Measurements from ENCODE around the gene FIGLA.
"Not testable (repeated sequence)": the region's sequence is repeated elsewhere in the genome, so short reads cannot be mapped to it uniquely, and the experiment has no call there.

The FIGLA gene

GRCh38 chr2:70748002-70748784 is 42.2 kb downstream of the FIGLA start:
- Histone ChIP-seq H3K36me3 (ENCODE audit: control insufficient read depth, insufficient read depth, low read length) (no peaks in the 10 kb centered on the region), H3K4me3 (ENCODE audit: low read length) (no peak overlapping the region), H3K27me3 (ENCODE audit: control insufficient read depth, insufficient read depth, low read length) (peaks cover 10% of the 10 kb centered on the region), H3K9ac (ENCODE audit: low read length) (no peak overlapping the region), H3K9me3 (ENCODE audit: control insufficient read depth, low read length) (no peaks in the 10 kb centered on the region), H3K4me1 (ENCODE audit: control insufficient read depth, insufficient read depth, low read length) (no peaks in the 10 kb centered on the region)

DNA sequence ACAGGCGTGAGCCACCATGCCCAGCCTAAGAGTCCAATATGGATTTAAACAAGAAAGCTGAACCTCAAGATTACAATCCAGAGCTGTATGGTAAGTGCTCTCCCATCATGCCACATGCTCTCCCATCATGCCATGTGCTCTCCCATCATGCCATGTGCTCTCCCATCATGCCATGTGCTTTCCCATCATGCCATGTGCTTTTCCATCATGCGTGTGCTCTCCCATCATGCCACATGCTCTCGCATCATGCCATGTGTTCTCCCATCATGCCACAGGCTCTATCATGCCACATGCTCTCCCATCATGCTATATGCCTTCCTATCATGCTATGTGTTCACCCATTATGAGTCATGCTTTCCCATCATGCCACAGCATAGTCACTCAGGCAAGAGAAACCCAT is 43.2 kb downstream of the FIGLA start:
- peaks cover 10% of the 10 kb centered on the region for H3K27me3 ChIP-seq (ENCODE audit: control insufficient read depth, insufficient read depth, low read length)
- no peak overlapping the region for H3K9ac ChIP-seq (ENCODE audit: low read length)
- no peaks in the 10 kb centered on the region for H3K9me3 ChIP-seq (ENCODE audit: control insufficient read depth, low read length)
- no peaks in the 10 kb centered on the region for H3K36me3 ChIP-seq (ENCODE audit: control insufficient read depth, insufficient read depth, low read length)
- no peaks in the 10 kb centered on the region for H3K4me1 ChIP-seq (ENCODE audit: control insufficient read depth, insufficient read depth, low read length)
- H3K4me3 ChIP-seq (ENCODE audit: low read length), result no peak overlapping the region

DNA sequence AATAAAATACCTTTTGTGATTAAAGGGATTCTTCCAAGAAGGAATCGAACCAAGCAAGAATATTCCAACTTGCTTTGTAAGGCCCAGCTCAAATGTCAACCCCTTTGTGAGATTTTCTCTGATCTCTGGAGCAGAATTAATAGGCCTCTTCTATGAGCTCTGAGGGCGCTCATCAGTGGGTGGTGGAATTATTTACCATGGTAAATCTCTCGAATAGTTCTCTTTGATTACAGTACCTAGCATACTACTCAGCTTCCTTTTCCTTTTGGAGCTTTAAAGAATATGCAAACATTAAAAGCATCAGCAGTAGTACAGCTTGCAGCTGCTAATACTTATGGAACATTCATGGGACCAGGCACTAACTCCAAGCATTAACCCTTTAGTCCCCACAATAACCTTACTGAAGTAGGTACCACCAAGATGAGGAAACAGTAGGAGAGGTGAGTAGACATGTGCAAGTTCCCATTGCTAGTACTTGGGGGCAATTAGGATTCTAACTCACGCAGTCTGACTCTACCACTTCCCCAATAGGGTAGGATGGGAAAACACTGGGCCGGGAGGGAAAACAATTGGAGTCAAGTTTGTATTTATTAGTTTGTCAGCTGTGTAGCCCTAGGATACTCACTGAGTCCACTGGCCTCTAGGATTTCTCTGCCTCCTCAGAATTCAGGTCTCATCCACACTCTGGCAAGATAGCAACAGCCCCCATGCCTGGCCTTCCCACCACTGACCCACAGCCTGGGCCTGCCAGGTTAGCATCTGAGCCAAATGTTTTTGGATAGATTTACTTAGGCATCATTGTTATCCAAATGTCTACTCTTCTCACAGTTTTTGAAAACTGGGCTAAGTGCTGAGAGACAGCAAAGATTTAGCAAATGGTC is 44.1 kb downstream of the FIGLA start:
- H3K4me1 ChIP-seq (ENCODE audit: control insufficient read depth, insufficient read depth, low read length), result no peaks in the 10 kb centered on the region
- no peaks in the 10 kb centered on the region for H3K36me3 ChIP-seq (ENCODE audit: control insufficient read depth, insufficient read depth, low read length)

GRCh38 chr2:70745276-70745825 is 45.1 kb downstream of the FIGLA start:
- no peaks in the 10 kb centered on the region for H3K36me3 ChIP-seq (ENCODE audit: control insufficient read depth, insufficient read depth, low read length)
- H3K4me1 ChIP-seq (ENCODE audit: control insufficient read depth, insufficient read depth, low read length), result no peaks in the 10 kb centered on the region
- H3K27me3 ChIP-seq (ENCODE audit: control insufficient read depth, insufficient read depth, low read length), result peaks cover 10% of the 10 kb centered on the region
- H3K4me3 ChIP-seq (ENCODE audit: low read length), result no peak overlapping the region
- H3K9ac ChIP-seq (ENCODE audit: low read length), result no peak overlapping the region
- no peaks in the 10 kb centered on the region for H3K9me3 ChIP-seq (ENCODE audit: control insufficient read depth, low read length)

More for the DNA sequence above, 44.1 kb downstream of the FIGLA start:
- H3K9ac ChIP-seq (ENCODE audit: low read length), result no peak overlapping the region
- peaks cover 10% of the 10 kb centered on the region for H3K27me3 ChIP-seq (ENCODE audit: control insufficient read depth, insufficient read depth, low read length)
- no peaks in the 10 kb centered on the region for H3K9me3 ChIP-seq (ENCODE audit: control insufficient read depth, low read length)
- H3K4me3 ChIP-seq (ENCODE audit: low read length), result no peak overlapping the region

DNA sequence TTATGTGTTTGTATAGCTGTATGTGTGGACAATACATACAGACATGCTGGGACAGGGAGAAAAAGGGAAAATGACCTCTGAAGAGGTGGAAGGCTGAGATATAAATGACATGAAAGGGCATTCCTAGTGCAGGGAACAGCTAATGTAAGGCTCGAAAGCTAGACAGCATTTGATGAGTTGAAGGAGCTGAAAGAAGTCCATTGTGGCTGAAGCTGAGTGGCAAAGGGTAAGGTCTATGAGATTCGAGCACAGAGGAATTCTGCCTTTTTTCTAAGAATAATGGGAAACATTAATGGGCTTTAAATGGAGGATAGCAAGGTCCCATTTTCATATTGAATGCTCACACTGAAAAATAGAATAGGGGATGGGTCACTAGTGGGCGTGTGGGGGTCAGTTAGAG is 46.0 kb downstream of the FIGLA start:
- no peaks in the 10 kb centered on the region for H3K4me1 ChIP-seq (ENCODE audit: control insufficient read depth, insufficient read depth, low read length)
- H3K27me3 ChIP-seq (ENCODE audit: control insufficient read depth, insufficient read depth, low read length), result peaks cover 3% of the 10 kb centered on the region
- H3K9me3 ChIP-seq (ENCODE audit: control insufficient read depth, low read length), result no peaks in the 10 kb centered on the region
- no peaks in the 10 kb centered on the region for H3K36me3 ChIP-seq (ENCODE audit: control insufficient read depth, insufficient read depth, low read length)
- H3K4me3 ChIP-seq (ENCODE audit: low read length), result no peak overlapping the region
- no peak overlapping the region for H3K9ac ChIP-seq (ENCODE audit: low read length)

- H3K27me3 ChIP-seq (ENCODE audit: control insufficient read depth, insufficient read depth, low read length), result no peaks in the 10 kb centered on the region
- H3K4me1 ChIP-seq (ENCODE audit: control insufficient read depth, insufficient read depth, low read length), result no peaks in the 10 kb centered on the region
- H3K4me3 ChIP-seq (ENCODE audit: low read length), result no peak overlapping the region
- no peaks in the 10 kb centered on the region for H3K9me3 ChIP-seq (ENCODE audit: control insufficient read depth, low read length)
- no peaks in the 10 kb centered on the region for H3K36me3 ChIP-seq (ENCODE audit: control insufficient read depth, insufficient read depth, low read length)
- H3K9ac ChIP-seq (ENCODE audit: low read length), result no peak overlapping the region
These were observed 46.8 kb downstream of the FIGLA start for GRCh38 chr2:70743677-70744076.

GRCh38 chr2:70743068-70743467 is 47.4 kb downstream of the FIGLA start:
- Histone ChIP-seq H3K4me1 (ENCODE audit: control insufficient read depth, insufficient read depth, low read length) (no peaks in the 10 kb centered on the region), H3K9me3 (ENCODE audit: control insufficient read depth, low read length) (no peaks in the 10 kb centered on the region), H3K36me3 (ENCODE audit: control insufficient read depth, insufficient read depth, low read length) (no peaks in the 10 kb centered on the region), H3K9ac (ENCODE audit: low read length) (no peak overlapping the region), H3K27me3 (ENCODE audit: control insufficient read depth, insufficient read depth, low read length) (no peaks in the 10 kb centered on the region), H3K4me3 (ENCODE audit: low read length) (no peak overlapping the region)

DNA sequence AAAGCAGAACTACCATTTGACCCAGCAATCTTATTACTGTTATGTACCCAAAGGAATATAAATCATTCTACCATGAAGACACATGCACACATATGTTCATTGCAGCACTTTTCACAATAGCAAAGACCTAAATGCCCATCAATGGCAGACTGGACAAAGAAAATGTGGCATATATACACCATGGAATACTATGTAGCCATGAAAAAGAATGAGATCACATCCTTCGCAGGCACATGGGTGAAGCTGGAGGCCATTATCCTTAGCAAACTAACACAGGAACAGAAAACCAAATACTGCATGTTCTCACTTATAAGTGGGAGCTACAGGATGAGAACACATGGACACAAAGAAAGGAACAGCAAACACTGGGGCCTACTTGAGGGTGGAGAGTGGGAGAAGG is 51.0 kb downstream of the FIGLA start:
- not testable (repeated sequence) for H3K36me3 ChIP-seq (ENCODE audit: control insufficient read depth, insufficient read depth, low read length); H3K4me3 ChIP-seq (ENCODE audit: low read length); H3K9ac ChIP-seq (ENCODE audit: low read length); H3K9me3 ChIP-seq (ENCODE audit: control insufficient read depth, low read length); H3K4me1 ChIP-seq (ENCODE audit: control insufficient read depth, insufficient read depth, low read length); H3K27me3 ChIP-seq (ENCODE audit: control insufficient read depth, insufficient read depth, low read length)

DNA sequence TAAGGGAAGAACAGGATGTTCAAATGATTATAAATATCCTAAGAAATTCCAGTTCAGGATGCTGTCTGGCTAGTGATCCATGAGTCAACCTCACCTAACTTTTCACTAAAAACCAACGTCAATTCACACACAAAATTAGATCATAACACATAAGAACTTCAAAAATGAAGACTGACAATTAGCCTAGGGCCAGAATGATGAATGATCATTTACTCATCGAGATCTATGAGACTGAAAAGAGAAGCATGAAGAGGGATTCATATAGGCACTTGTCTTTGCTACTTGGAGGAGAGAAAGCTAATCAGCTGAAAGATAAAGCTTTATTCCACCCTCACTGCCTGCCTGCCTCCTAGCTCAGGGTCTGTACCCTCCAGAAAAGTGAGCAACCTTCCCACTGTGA is 52.3 kb downstream of the FIGLA start:
- Histone ChIP-seq H3K27me3 (ENCODE audit: control insufficient read depth, insufficient read depth, low read length) (peaks cover 12% of the 10 kb centered on the region), H3K4me1 (ENCODE audit: control insufficient read depth, insufficient read depth, low read length) (no peaks in the 10 kb centered on the region), H3K4me3 (ENCODE audit: low read length) (no peak overlapping the region), H3K36me3 (ENCODE audit: control insufficient read depth, insufficient read depth, low read length) (no peaks in the 10 kb centered on the region), H3K9me3 (ENCODE audit: control insufficient read depth, low read length) (no peaks in the 10 kb centered on the region), H3K9ac (ENCODE audit: low read length) (no peak overlapping the region)

GRCh38 chr2:70735071-70735470 is 55.4 kb downstream of the FIGLA start:
- no peak overlapping the region for H3K9ac ChIP-seq (ENCODE audit: low read length)
- no peaks in the 10 kb centered on the region for H3K9me3 ChIP-seq (ENCODE audit: control insufficient read depth, low read length)
- H3K36me3 ChIP-seq (ENCODE audit: control insufficient read depth, insufficient read depth, low read length), result no peaks in the 10 kb centered on the region
- no peaks in the 10 kb centered on the region for H3K4me1 ChIP-seq (ENCODE audit: control insufficient read depth, insufficient read depth, low read length)
- H3K27me3 ChIP-seq (ENCODE audit: control insufficient read depth, insufficient read depth, low read length), result peaks cover 24% of the 10 kb centered on the region
- no peak overlapping the region for H3K4me3 ChIP-seq (ENCODE audit: low read length)

GRCh38 chr2:70733646-70734180 is 56.7 kb downstream of the FIGLA start:
- Histone ChIP-seq H3K9ac (ENCODE audit: low read length) (no peak overlapping the region), H3K27me3 (ENCODE audit: control insufficient read depth, insufficient read depth, low read length) (peaks cover 24% of the 10 kb centered on the region), H3K36me3 (ENCODE audit: control insufficient read depth, insufficient read depth, low read length) (no peaks in the 10 kb centered on the region), H3K4me3 (ENCODE audit: low read length) (no peak overlapping the region), H3K9me3 (ENCODE audit: control insufficient read depth, low read length) (no peaks in the 10 kb centered on the region), H3K4me1 (ENCODE audit: control insufficient read depth, insufficient read depth, low read length) (no peaks in the 10 kb centered on the region)

All from mucosa of stomach (tissue), 1 donor.